ENCODE data around the gene REN.
A peak's percentile ranks its signal among the peaks of the same experiment; 100 is the strongest.

REN gene

DNA sequence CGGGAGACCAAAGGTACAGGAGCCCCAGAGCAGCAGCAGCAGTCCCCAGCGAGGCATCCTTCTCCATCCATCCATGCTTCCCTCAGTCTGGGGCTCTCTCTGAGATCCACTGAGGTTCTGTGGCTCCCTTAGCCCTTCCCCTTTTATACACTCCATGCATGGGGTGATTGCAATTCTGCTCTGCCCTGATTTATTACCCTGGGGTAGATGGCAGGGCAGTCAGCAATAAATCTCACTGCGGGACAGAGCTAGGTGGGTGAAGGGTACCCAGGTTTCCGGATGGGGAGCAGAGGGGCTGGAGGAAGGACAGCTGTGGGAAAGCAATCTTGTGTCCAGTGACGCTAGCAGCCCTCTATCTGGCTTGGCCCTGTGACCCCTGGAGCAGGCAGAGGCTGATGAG is at the start of gene REN:
REN (minus strand) TSS at position 119 of the 400 bp plus-strand sequence; CDS start at position 75, 44 bp downstream.
- DNase-seq (ENCODE audit: low read depth) = no peak

GRCh38 chr1:204213668-204214662 is 47.8 kb upstream of the REN start, which contains the start of gene GOLT1A:
TSS of gene GOLT1A (minus strand) at chr1:204213988. CDS start at chr1:204213906, 82 bp downstream.
- no peak for DNase-seq (ENCODE audit: low read depth)

GRCh38 chr1:204212715-204213114 is 46.6 kb upstream of the REN start:
- no peak for DNase-seq (ENCODE audit: low read depth)

DNA sequence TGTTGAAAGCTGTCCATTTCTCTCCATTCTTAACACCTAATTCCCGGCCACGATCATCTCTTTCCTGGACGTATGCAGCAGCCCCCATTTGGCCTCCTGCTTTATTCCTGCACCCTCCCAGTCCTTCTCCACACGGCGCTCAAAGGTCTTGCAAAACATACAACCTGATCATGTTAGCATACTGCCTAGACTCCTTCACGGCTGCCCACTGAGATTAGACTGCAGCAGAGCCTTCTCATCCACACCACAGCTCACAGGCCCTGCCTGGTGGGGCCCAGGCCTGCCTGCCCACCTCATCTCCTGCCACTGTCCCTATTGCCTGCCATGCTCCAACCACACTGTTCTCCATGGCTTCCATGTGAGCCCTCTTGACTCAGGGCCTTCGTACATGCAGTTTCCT is 44.9 kb upstream of the REN start:
- DNase-seq (ENCODE audit: low read depth) = no peak

DNA sequence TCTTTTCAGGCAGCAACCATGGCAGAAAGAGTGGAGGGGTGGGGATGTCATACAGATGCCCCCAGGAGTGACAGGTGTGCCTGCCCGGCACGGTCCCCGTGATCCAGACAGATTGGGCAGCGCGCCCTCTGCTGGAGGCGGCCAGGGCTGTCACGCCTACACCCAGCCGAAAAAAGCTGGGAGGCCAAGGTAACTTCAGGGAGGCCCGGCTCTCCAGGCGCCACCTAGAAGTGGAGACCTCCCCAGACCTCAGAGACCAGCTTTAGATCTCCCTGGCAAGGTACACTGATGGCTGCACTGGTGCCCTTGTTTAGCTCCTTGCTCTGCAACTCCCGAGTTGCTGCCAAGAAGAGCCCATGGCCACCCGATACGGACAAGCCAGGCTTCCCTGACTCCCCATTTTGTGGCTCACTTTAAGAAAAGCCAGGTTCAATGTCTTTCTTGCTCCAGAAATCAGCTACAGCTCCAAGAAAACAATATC is 41.0 kb upstream of the REN start:
- DNase-seq (ENCODE audit: low read depth) = peak; percentile 45

- DNase-seq (ENCODE audit: low read depth) = no peak
These were observed 40.0 kb upstream of the REN start for GRCh38 chr1:204206121-204206520.

- no peak for DNase-seq (ENCODE audit: low read depth)
These were observed 39.3 kb upstream of the REN start for GRCh38 chr1:204205486-204205885.

GRCh38 chr1:204204944-204205343 is 38.8 kb upstream of the REN start:
- no peak for DNase-seq (ENCODE audit: low read depth)

DNA sequence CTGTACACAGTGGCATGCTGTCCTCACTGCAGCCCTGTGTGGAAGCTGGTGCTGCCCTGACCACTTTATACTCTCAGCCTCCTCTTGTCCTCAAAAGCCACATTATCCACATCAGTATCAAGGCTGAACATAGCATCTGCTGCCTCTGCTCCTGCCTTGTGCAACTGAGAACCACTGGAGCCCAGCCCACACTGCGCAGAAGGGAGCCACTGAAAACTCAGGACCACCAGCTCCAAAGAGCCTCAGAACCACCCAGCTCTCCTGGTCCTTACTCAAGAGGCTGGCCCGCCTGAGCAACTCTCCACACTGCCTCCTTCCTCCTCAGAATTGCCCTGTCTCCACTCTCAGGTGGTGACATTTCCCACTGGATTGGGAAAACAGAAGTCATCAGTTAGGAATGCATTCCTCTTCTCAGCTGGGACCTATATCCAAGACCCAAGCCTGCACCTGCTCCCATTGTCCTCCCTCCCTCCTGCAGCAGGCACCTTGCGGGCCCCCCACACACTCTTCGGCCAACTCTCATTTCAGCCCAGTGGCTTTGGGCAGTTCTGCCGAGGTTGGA is 37.1 kb upstream of the REN start:
- no peak for DNase-seq (ENCODE audit: low read depth)

DNA sequence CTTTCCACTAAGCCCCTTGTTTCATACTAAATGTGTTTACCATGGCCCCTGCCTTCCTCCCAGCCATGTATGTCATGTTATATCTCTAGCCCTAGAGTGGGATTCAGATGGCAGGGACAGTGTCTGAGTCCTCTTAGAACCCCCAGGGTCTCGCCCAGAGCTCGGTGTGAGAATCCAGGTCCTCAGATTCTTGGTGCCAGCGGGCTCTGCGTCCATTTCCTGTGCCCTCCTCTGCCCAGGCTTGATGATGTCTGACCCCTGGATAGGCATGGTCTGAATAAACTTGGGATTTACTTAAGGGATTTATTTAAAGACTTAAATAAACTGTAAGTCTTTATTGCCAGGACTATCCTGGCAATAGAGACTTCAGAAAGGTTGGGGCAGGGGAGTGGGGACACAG is 36.3 kb upstream of the REN start:
- DNase-seq (ENCODE audit: low read depth) = no peak

- DNase-seq (ENCODE audit: low read depth) = no peak
These were observed 35.4 kb upstream of the REN start for GRCh38 chr1:204201348-204202040.

- no peak for DNase-seq (ENCODE audit: low read depth)
These were observed 33.4 kb upstream of the REN start for GRCh38 chr1:204199579-204199978.

DNA sequence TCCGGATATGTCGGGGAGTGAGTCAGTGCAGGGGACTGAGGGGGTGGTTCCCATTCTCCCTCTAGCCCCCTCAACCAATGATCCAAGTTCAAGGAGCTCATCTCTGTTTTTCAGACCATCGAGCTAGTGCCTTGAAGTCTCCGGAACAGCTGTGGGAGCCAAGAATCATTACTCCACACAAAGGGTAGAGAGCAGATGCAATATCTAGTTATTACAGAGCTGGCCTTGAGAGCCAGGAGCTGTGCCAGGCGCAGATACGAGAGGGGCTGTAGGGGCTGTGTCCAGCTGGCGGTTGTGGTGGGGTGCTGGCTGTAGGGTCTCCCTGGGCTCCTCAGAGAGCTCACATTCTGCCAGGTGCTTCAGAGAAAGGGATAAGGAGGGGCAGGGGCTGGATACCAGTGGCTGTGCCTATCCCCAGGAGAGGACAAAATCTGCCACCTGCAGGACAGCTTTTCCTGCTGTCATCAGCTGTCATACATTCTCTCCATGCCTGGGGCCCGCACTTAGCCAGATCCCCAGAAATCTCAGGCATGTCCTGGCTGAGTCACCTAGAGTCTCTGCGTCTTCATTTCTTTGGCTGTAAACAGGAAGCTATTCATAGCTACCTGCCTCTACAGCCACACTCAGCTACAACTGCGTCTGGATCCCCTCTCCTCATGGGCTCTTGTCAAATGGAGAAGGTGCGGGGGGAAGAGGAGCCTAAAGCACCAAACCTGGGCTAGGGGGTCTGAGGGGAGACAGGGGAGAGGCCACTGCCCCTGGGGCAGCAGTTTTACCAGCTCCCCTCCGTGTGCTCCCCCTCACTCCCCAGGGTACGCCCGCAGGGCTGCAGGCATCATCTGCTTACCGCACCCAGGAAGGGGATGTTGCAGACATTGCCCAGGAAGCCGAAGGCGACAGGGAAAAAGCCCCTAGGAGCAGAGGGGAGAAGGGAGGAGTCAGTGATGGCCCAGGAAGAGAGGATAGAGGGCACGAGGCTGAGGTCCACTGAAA is 32.5 kb upstream of the REN start:
- no peak for DNase-seq (ENCODE audit: low read depth)

DNA sequence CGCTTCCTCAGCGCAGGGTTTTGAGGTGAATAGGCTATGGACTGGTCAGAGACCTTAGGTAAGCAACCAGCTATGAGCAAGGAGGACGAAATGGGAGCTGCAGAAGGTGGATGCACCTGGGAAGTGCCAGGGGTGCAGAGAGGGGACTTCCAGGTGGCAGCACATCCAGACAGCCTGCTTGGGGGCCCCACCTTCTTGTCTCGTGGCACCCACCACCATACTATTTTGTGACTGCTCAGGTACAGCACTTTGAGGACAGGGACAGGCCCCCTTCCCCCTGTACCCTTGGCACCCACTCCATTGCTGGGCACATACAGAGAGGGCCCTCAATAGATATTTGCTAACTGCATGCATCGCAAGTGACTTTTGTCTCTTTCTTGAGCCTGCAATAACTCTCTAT is 30.9 kb upstream of the REN start:
- no peak for DNase-seq (ENCODE audit: low read depth)

DNA sequence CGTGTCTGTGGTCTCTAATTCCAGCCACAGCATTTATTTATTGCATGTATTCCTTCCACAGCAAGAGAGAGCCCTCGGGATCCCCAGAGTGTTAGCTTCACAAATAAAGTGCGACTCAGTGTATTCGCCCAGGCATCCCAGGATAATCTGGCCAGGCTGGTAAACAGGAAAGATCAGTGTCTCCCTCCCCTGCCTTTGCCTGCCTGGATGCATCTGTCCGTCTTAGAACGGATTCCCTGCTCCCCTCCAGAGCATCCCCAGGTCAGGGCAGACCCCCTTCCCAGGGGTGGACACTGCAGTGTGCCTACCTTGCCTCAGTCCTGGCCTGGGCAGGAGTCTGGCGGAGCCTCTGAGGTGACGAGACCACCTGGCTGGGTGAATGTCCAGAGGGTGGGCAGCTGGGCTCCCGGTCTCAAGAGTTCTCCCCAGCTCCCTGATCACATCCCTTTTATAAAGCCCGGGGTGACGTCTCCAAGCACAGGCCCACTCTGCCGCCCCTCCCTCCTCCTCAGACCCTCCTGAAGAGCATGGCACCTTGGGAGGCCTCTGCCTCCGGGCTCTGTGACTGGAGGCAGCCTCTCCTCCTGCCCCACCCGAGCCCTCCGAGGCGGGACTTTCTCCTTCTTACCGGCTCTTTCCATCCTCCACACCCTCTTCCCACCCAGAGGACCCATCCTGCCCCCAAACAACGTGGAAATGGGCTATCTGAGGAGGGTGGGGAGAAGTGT is 30.1 kb upstream of the REN start, which contains the start of gene KISS1:
KISS1 (minus strand) TSS at position 424 of the 728 bp plus-strand sequence. CDS start 3,615 bp downstream, outside the sequence.
- no peak for DNase-seq (ENCODE audit: low read depth)

DNA sequence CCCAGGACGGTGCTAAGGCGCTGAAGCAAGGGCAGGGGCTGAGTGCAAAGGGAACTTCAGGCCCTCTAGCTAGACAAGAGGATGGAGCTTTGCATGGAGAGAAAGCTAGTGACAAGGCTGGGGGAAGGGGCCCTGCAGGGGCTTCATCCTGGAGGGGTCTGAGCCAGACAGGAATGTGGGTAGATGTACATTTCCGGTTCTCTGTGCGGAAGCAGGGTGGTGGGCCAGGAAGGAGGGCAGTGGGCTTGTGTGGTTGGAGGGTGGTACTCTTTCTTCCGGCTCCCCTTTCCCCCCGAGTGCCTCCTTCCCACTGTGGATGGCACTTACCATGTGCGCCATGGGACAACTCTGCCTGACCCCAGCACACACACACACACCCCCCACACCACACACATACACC is 28.6 kb upstream of the REN start:
- DNase-seq (ENCODE audit: low read depth) = no peak

DNA sequence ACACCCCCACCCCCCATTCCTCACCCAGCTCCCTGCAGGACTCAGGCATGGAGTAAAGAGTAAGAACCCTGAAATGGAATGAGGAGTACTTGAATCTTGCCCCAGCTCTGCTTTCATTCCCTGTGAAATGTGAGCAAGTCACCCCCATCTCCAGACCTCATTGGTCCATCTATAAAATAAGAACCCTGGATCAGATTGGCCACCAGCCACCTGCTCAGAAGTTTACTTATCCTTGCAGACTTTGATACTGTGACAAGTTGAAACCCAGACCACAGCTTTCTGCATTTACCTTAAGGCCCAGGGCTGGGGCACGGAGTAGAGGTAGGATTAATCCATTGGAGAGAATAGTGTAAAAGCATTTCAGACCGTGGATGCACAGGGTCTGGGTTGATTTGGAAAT is 27.9 kb upstream of the REN start:
- DNase-seq (ENCODE audit: low read depth) = no peak

DNA sequence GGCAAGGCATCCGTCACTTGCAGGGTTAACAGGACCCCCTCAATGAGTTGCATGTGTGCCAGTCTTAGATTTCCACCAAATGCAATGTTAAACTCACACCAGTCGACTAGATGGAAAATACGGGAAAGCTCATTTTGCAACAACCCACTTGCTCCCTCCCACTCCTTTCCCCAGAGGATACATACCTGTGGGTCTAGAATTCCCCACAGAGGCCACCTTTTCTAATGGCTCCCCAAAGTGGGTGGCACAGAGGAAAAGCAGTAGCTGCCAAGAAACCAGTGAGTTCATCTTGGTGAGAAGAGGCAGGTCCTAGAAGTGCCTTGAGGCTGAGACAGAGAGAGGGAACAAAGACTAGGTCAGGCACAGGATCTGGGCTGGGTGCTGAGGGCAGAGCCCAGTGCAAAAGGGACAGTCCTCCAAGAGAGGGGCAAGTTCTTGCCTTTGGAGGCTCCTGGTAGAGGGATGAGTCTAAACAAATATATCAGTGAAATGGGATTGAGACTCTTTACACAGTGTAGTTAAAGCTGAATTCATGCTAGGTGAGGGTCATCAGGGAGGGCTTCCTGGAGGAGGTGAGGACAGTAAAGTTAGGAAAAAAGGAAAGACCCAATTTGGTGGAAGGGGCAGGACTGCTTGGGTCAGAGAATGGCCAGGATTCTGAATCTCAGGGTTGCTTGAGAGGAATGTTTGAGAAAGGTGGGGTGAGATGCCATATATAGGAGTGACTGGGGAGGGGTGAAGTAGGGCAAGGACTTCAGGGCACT is 26.6 kb upstream of the REN start:
- no peak for DNase-seq (ENCODE audit: low read depth)

DNA sequence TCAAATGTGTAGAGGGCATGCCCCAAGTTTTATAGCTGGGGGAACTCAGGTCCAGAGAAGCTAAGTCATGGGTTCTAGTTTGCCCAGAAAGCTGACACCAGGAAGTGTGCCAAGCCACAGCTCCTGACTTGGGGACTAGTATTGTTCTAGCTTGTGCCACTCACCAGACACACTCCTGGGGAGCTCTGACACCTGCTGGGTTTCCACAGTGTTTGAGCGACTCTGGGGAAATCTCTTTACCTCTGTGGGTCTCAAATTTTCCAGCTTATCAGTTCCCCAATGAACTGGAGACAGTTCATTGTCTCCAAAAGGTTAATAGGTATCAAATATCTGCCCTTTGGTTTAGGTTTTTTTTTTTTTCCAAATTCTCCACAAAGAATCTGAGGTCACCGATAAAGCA is 25.9 kb upstream of the REN start:
- DNase-seq (ENCODE audit: low read depth) = no peak

DNA sequence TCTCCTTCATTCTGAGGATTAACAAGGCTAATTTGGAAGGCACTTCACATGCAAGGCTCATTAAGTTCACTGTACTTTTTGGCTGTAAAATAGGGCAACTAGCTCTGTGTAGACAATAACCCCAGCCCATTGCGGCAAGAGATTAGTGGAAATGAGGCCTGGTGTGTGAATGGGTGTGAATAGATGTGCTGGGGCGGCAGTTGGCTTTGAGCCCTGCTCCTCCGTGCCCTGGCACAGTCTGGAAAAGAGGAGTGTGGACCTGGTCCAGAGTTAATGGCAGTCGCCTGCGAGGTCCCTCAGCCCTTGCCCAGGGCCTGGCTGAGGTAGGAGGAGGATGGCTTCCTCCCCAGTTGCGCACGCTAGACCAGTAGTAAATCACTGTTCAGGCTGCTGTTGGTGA is 25.3 kb upstream of the REN start:
- DNase-seq (ENCODE audit: low read depth) = no peak
